BJ (cell line): Measurements from ENCODE around the gene MDH1B. TPM values are rescaled to one million over a fixed set of nuclear protein-coding genes. Genes with fewer than 3 reads are reported as not detected.

ENCODE experiments used
- CTCF ChIA-PET: fragments of 350-600 bp; formaldehyde crosslinking; extraction: SDS; loops from one replicate; lab custom pipeline; 2021; ENCODE audit warnings: antibody characterized with exemption, inconsistent platforms; lab: Yijun Ruan, JAX
- POLR2A ChIA-PET: fragments of 300-600 bp; sonication (Branson Sonifier 250); formaldehyde crosslinking; extraction: SDS; loops from one replicate; lab custom pipeline; 2021; ENCODE audit warnings: antibody characterized with exemption; lab: Charles Lee
- DNase-seq: peaks from one replicate; pipeline ENCODE4 v3.0.0-alpha.2; 2011; ENCODE audit warnings: low read depth
- H3K27me3 ChIP-seq: 2 replicates; pipeline ENCODE4 v1.6.0; 2011; ENCODE audit warnings: low read length; ENCODE audit not compliant: control insufficient read depth, insufficient read depth
- H3K36me3 ChIP-seq: 2 replicates; pipeline ENCODE4 v1.5.1; 2011; ENCODE audit warnings: low read length; ENCODE audit not compliant: control insufficient read depth, insufficient read depth
- H3K4me3 ChIP-seq: 2 replicates; pipeline ENCODE4 v1.5.1; 2011; ENCODE audit warnings: low read depth, mild to moderate bottlenecking, control low read depth, low read length
- CTCF ChIP-seq: IDR thresholded peaks from 2 replicates; pipeline ENCODE4 v1.5.1; 2011; ENCODE audit warnings: low read depth, mild to moderate bottlenecking, control low read depth, inconsistent platforms, low read length, moderate library complexity; ENCODE audit not compliant: insufficient read depth
- polyA plus RNA-seq: library from polyadenylated mRNA; depleted of rRNA; stranded (reverse); fragments of >200 nt; gene quantifications from 2 replicates; pipeline ENCODE4 v1.2.3, GENCODE V29; 2011

MDH1B gene
- polyA plus RNA-seq, 1 experiment: 0.39 TPM

- no peak overlapping the region for H3K4me3 ChIP-seq
- H3K36me3 ChIP-seq: no peaks in the 10 kb centered on the region
- ChIA-PET POLR2A (no interaction called here), CTCF (no interaction called here)
- DNase-seq: no peak
- no peaks in the 10 kb centered on the region for H3K27me3 ChIP-seq
- no peak for TF ChIP-seq CTCF
These were observed 28.2 kb downstream of the MDH1B start for GRCh38 chr2:206736935-206737334.

- Histone ChIP-seq H3K27me3 (no peaks in the 10 kb centered on the region), H3K36me3 (no peaks in the 10 kb centered on the region), H3K4me3 (no peak overlapping the region)
- TF ChIP-seq CTCF: no peak
- DNase-seq: no peak
- POLR2A ChIA-PET: no interaction called here
- CTCF ChIA-PET: no interaction called here
These were observed 31.8 kb downstream of the MDH1B start for GRCh38 chr2:206733341-206733740.

GRCh38 chr2:206728277-206729199, 36.6 kb downstream of the MDH1B start:
- no peak overlapping the region for H3K4me3 ChIP-seq
- DNase-seq: no peak
- POLR2A ChIA-PET: no interaction called here
- no peak for TF ChIP-seq CTCF
- CTCF ChIA-PET: no interaction called here
- no peaks in the 10 kb centered on the region for H3K36me3 ChIP-seq
- no peaks in the 10 kb centered on the region for H3K27me3 ChIP-seq

- no peaks in the 10 kb centered on the region for H3K27me3 ChIP-seq
- H3K36me3 ChIP-seq: no peaks in the 10 kb centered on the region
- no peak for TF ChIP-seq CTCF
- no peak for DNase-seq
- ChIA-PET POLR2A (no interaction called here), CTCF (no interaction called here)
- H3K4me3 ChIP-seq: no peak overlapping the region
These were observed 37.8 kb downstream of the MDH1B start for GRCh38 chr2:206727287-206727686.

GRCh38 chr2:206723288-206723687, 41.8 kb downstream of the MDH1B start:
- CTCF ChIA-PET: no interaction called here
- POLR2A ChIA-PET: no interaction called here
- Histone ChIP-seq H3K36me3 (no peaks in the 10 kb centered on the region), H3K27me3 (no peaks in the 10 kb centered on the region), H3K4me3 (no peak overlapping the region)
- TF ChIP-seq CTCF: no peak
- no peak for DNase-seq
